Endodermal cell (in vitro differentiated cells): ENCODE measurements around the gene ISG20. TPM values are rescaled to one million over a fixed set of nuclear protein-coding genes. Genes with fewer than 3 reads are reported as not detected.

Experiments used
- DNase-seq: peaks from one replicate; pipeline ENCODE4 v3.0.0-alpha.2; 2017
- H3K27ac ChIP-seq: 2 replicates; pipeline ENCODE4 v1.5.1; 2013; ENCODE audit warnings: mild to moderate bottlenecking, low read depth, low read length, moderate library complexity
- H3K27me3 ChIP-seq: 2 replicates; pipeline ENCODE4 v1.6.1; 2013; ENCODE audit warnings: mild to moderate bottlenecking, low read length, moderate library complexity; ENCODE audit not compliant: insufficient read depth, control insufficient read depth, poor library complexity, severe bottlenecking
- H3K36me3 ChIP-seq: 2 replicates; pipeline ENCODE4 v1.7.0; 2013; ENCODE audit warnings: mild to moderate bottlenecking, low read length, moderate library complexity; ENCODE audit not compliant: control insufficient read depth, insufficient read depth
- H3K4me1 ChIP-seq: one replicate; pipeline ENCODE4 v1.7.0; 2013; ENCODE audit warnings: low read length; ENCODE audit not compliant: control insufficient read depth, insufficient read depth
- H3K4me3 ChIP-seq: 2 replicates; pipeline ENCODE4 v1.5.1; 2013; ENCODE audit warnings: mild to moderate bottlenecking, low read length, moderate library complexity
- H3K9ac ChIP-seq: 2 replicates; pipeline ENCODE4 v1.6.1; 2013; ENCODE audit warnings: mild to moderate bottlenecking, low read length, moderate library complexity; ENCODE audit not compliant: poor library complexity, severe bottlenecking; ENCODE audit errors: extremely low read depth
- H3K9me3 ChIP-seq: 2 replicates; pipeline ENCODE4 v1.6.1; 2013; ENCODE audit warnings: mild to moderate bottlenecking, low read length, moderate library complexity; ENCODE audit not compliant: control insufficient read depth
- H3K27ac Mint-ChIP-seq: 2 replicates; pipeline ENCODE4 v1.8.0; 2020; ENCODE audit warnings: mixed read lengths
- H3K27me3 Mint-ChIP-seq: 2 replicates; pipeline ENCODE4 v1.8.0; 2021; ENCODE audit warnings: mild to moderate bottlenecking, mixed read lengths; ENCODE audit not compliant: insufficient read depth
- H3K36me3 Mint-ChIP-seq: 2 replicates; pipeline ENCODE4 v1.8.0; 2020; ENCODE audit warnings: low read depth, mixed read lengths
- H3K4me1 Mint-ChIP-seq: 2 replicates; pipeline ENCODE4 v1.8.0; 2020; ENCODE audit warnings: mixed read lengths
- H3K4me3 Mint-ChIP-seq: 2 replicates; pipeline ENCODE4 v1.8.0; 2020; ENCODE audit warnings: mild to moderate bottlenecking, moderate library complexity, mixed read lengths
- H3K9me3 Mint-ChIP-seq: 2 replicates; pipeline ENCODE4 v1.8.0; 2020; ENCODE audit warnings: mild to moderate bottlenecking, mixed read lengths
- WGBS, 2 experiments: methylation state at CpG; one replicate each; pipeline versions ENCODE4 v1.1.5 to v1.1.7; 2013; ENCODE audit warnings: missing lambda C conversion rate in 2 of 2, mixed read lengths in 1 of 2; ENCODE audit not compliant: insufficient coverage in 1 of 2, insufficient read length in 1 of 2; 5-methylcytosine and 5-hydroxymethylcytosine counted together
- total RNA-seq, 2 donors: library from RNA; stranded (reverse); fragmentation: NEBNext Ultra II Directional in 1 of 2; extraction: Animal tissue kit (Norgen Biotek cat#: 25700) in 1 of 2; gene quantifications; 2 replicates in 1 of 2; 3 replicates in 1 of 2; pipeline ENCODE4 v1.2.1, GENCODE V29; 2021
- TF ChIP-seq, protein P1 (sequence below): fragments of 200-600 bp; sonication (generic); conservative IDR thresholded peaks from 2 replicates; pipeline ENCODE4 v1.5.0; 2021; ENCODE audit warnings: antibody characterized with exemption, mild to moderate bottlenecking

ISG20 gene
- total RNA-seq, 2 donors from 2014 or later = 9.3 to 11.4 TPM

- Mint-ChIP-seq H3K4me1 (no peaks in the 10 kb centered on the region), H3K4me3 (no peak overlapping the region), H3K36me3 (no peaks in the 10 kb centered on the region), H3K9me3 (no peaks in the 10 kb centered on the region), H3K27me3 (peaks cover 5% of the 10 kb centered on the region), H3K27ac (no peak overlapping the region)
- Histone ChIP-seq H3K9me3 (no peaks in the 10 kb centered on the region), H3K27ac (no peak overlapping the region), H3K27me3 (no peaks in the 10 kb centered on the region), H3K9ac (no peak overlapping the region), H3K36me3 (no peaks in the 10 kb centered on the region), H3K4me1 (no peaks in the 10 kb centered on the region), H3K4me3 (no peak overlapping the region)
- DNase-seq = no peak
- WGBS, 2 experiments = 93 to 99% methylated on average over 11 to 18 of the region's 18 CpGs
- TF ChIP-seq, protein P1, sequence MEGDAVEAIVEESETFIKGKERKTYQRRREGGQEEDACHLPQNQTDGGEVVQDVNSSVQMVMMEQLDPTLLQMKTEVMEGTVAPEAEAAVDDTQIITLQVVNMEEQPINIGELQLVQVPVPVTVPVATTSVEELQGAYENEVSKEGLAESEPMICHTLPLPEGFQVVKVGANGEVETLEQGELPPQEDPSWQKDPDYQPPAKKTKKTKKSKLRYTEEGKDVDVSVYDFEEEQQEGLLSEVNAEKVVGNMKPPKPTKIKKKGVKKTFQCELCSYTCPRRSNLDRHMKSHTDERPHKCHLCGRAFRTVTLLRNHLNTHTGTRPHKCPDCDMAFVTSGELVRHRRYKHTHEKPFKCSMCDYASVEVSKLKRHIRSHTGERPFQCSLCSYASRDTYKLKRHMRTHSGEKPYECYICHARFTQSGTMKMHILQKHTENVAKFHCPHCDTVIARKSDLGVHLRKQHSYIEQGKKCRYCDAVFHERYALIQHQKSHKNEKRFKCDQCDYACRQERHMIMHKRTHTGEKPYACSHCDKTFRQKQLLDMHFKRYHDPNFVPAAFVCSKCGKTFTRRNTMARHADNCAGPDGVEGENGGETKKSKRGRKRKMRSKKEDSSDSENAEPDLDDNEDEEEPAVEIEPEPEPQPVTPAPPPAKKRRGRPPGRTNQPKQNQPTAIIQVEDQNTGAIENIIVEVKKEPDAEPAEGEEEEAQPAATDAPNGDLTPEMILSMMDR = no peak
These were observed 15.8 kb downstream of the ISG20 start for GRCh38 chr15:88654430-88655102.

DNA sequence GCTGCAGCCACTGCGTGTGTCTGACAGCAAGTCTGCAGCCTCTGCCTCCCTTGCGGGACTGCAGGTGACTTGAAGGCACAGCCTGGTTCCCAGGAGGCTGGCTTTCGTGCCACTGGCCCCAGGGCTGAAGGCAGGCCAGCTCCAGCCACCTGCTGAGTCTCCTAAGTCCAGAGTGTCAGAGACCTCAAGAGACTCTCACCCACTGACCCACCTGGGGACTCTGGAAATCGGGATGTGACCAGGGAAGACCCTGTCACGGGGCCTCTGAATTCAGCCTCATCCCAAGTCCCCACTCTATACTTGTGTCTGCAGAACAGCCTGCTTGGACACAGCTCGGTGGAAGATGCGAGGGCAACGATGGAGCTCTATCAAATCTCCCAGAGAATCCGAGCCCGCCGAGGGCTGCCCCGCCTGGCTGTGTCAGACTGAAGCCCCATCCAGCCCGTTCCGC, 16.3 kb downstream of the ISG20 start:
- no peaks in the 10 kb centered on the region for H3K4me1 Mint-ChIP-seq
- WGBS, 2 experiments = 89 to 90% methylated on average over 13 to 14 of the region's 14 CpGs

DNA sequence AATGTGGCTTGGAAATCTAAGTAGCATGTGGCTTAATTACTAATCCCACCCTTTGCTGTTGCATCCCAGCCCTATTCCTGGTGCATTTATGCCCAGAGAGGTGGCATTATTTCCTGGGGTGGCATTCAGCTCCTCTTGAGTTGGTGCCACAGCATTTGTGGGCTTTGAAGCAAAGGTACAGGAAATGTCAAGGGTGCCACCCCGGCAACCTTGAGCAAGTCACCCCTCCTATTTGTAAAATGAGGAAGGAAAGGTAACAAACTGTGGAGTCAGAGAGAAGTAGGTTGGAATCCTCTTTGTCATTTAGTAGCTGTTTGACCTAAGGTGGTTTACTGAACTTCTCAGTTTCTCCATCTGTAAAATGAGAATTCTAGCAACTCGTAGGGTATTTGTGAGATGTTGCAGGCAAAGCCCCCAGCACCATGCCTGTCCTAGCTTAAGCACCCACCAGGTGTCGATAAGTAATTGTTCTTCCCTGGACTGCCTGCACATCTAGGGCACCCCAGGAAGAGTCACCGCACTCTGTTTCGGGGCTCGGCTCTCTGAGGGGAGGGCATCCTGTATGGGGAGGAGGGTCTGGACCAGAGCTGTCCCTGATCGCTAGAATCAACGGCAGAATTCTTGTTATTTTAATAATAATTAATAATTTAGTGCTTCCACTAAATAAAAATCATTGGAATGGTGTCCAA, 17.1 kb downstream of the ISG20 start:
- WGBS, 2 experiments = 92 to 100% methylated on average over 1 to 6 of the region's 8 CpGs
- H3K9me3 ChIP-seq = no peaks in the 10 kb centered on the region
- Mint-ChIP-seq H3K27ac (no peak overlapping the region), H3K36me3 (no peaks in the 10 kb centered on the region), H3K9me3 (no peaks in the 10 kb centered on the region), H3K27me3 (peaks cover 5% of the 10 kb centered on the region), H3K4me3 (no peak overlapping the region), H3K4me1 (no peaks in the 10 kb centered on the region)
- DNase-seq = no peak
- TF ChIP-seq, protein P1 = no peak
- H3K27ac ChIP-seq = no peak overlapping the region
- peaks cover under 1% of the 10 kb centered on the region for H3K27me3 ChIP-seq
- no peak overlapping the region for H3K9ac ChIP-seq
- H3K4me1 ChIP-seq = no peaks in the 10 kb centered on the region
- H3K36me3 ChIP-seq = no peaks in the 10 kb centered on the region
- H3K4me3 ChIP-seq = no peak overlapping the region

More for the DNA sequence above, 16.3 kb downstream of the ISG20 start:
- Mint-ChIP-seq H3K36me3 (no peaks in the 10 kb centered on the region), H3K4me3 (no peak overlapping the region), H3K9me3 (no peaks in the 10 kb centered on the region), H3K27ac (no peak overlapping the region), H3K27me3 (peaks cover 5% of the 10 kb centered on the region)
- no peak for DNase-seq
- Histone ChIP-seq H3K4me3 (no peak overlapping the region), H3K9me3 (no peaks in the 10 kb centered on the region), H3K9ac (no peak overlapping the region), H3K27me3 (no peaks in the 10 kb centered on the region), H3K4me1 (no peaks in the 10 kb centered on the region), H3K36me3 (no peaks in the 10 kb centered on the region), H3K27ac (no peak overlapping the region)
- TF ChIP-seq, protein P1 = no peak
